A172 (cell line): ENCODE data around the gene GTF2H4. TPM values are rescaled to one million over a fixed set of nuclear protein-coding genes. Genes with fewer than 3 reads are reported as not detected.

Experiments
- DNase-seq: peaks from one replicate; pipeline ENCODE4 v3.0.0-alpha.2; 2015; ENCODE audit warnings: low spot score
- total RNA-seq: library from RNA; depleted of rRNA; stranded (reverse); fragments of >200 nt; shearing (Covaris generic); gene quantifications from 2 replicates; pipeline ENCODE4 v1.2.3, GENCODE V29; 2014

Gene GTF2H4
- total RNA-seq, 1 experiment from 2014 or later, result 24.9 TPM

- DNase-seq, result no peak
These were observed 25.0 kb upstream of the GTF2H4 start for GRCh38 chr6:30882759-30883684.

GRCh38 chr6:30883685-30884520 lies 24.1 kb upstream of the GTF2H4 start, which contains the start of gene DDR1:
Gene DDR1 (plus strand): TSS chr6:30884519. CDS start chr6:30888730, 4,211 bp downstream.
- peak; percentile 32 for DNase-seq

- DNase-seq, result peak; percentile 42
These were observed 23.2 kb upstream of the GTF2H4 start for GRCh38 chr6:30884521-30885480.

- peak; percentile 33 for DNase-seq
These were observed 22.5 kb upstream of the GTF2H4 start for GRCh38 chr6:30885481-30885998.

- DNase-seq, result peak; percentile 89
These were observed 21.8 kb upstream of the GTF2H4 start for GRCh38 chr6:30885999-30886896.

GRCh38 chr6:30886897-30887255 lies 21.1 kb upstream of the GTF2H4 start:
- DNase-seq, result no peak

GRCh38 chr6:30887901-30888815 lies 19.8 kb upstream of the GTF2H4 start:
- DNase-seq, result peak; percentile 64

- no peak for DNase-seq
These were observed 19.1 kb upstream of the GTF2H4 start for GRCh38 chr6:30888816-30889495.

- no peak for DNase-seq
These were observed 18.5 kb upstream of the GTF2H4 start for GRCh38 chr6:30889496-30889885.

- no peak for DNase-seq
These were observed 17.9 kb upstream of the GTF2H4 start for GRCh38 chr6:30889921-30890645.

GRCh38 chr6:30890646-30891449 lies 17.2 kb upstream of the GTF2H4 start:
- DNase-seq, result no peak

GRCh38 chr6:30891450-30891723 lies 16.6 kb upstream of the GTF2H4 start:
- DNase-seq, result no peak

- no peak for DNase-seq
These were observed 16.0 kb upstream of the GTF2H4 start for GRCh38 chr6:30891816-30892538.

GRCh38 chr6:30893001-30893591 lies 14.9 kb upstream of the GTF2H4 start:
- no peak for DNase-seq

GRCh38 chr6:30893666-30894065 lies 14.3 kb upstream of the GTF2H4 start:
- no peak for DNase-seq

GRCh38 chr6:30894381-30894780 lies 13.6 kb upstream of the GTF2H4 start:
- DNase-seq, result no peak
